ENCODE data around the gene MTMR11. TPM values are rescaled to one million over a fixed set of nuclear protein-coding genes. Genes with fewer than 3 reads are reported as not detected.

Gene MTMR11
- total and polyA plus RNA-seq, 10 of the 15 experiments (the other 5 are each of a cell fraction or from before 2014, with no cell fraction given): 0.35 to 1.1 (median 0.73) TPM

- Histone ChIP-seq H3K27ac (ENCODE audit: control insufficient read depth, insufficient read depth) (peak overlapping the region; percentile 92), H4K20me1 (ENCODE audit: control insufficient read depth, insufficient read depth) (no peaks in the 10 kb centered on the region), H3K36me3 (ENCODE audit: control insufficient read depth in 2 of 2, insufficient read depth in 2 of 2, low read length in 1 of 2) (peaks cover 7 to 11% of the 10 kb centered on the region in 2 experiments), H3K4me3 (peak overlapping the region; percentile 99), H3K27me3 (replicated peaks in 1 of 2; ENCODE audit: control insufficient read depth in 2 of 2, insufficient read depth in 2 of 2, low read length in 1 of 2) (no peaks in the 10 kb centered on the region), H3K4me2 (ENCODE audit: control insufficient read depth, insufficient read depth) (peak overlapping the region; percentile 86), H2AFZ (ENCODE audit: control insufficient read depth, low read depth, low read length) (peak overlapping the region; percentile 16), H3K9me3 (replicated peaks; ENCODE audit: control insufficient read depth, insufficient read depth, low read length) (no peaks in the 10 kb centered on the region), H3K79me2 (ENCODE audit: control insufficient read depth, insufficient read depth, low read length) (peaks cover 28% of the 10 kb centered on the region), H3K9ac (ENCODE audit: control insufficient read depth, insufficient read depth, low read length) (peak overlapping the region; percentile 93), H3K4me1 (ENCODE audit: control insufficient read depth, insufficient read depth, low read length) (peaks cover 10% of the 10 kb centered on the region)
- ChIA-PET SMC1A (ENCODE audit: uncharacterized antibody, unreplicated experiment) (interaction anchor here (1.7 to 2.6 kb wide), 2 partner anchors 10 to 41 kb away, joined by 10 to 14 read pairs; partner anchors contain the start of gene MTMR11), CTCF (interaction anchor here (1.0 to 2.2 kb wide), 4 partner anchors 9 to 259 kb away, joined by 3 to 11 read pairs (median 6); partner anchors contain the start of gene MTMR11), RAD21 (ENCODE audit: unreplicated experiment) (interaction anchor here (1.0 to 1.3 kb wide), 5 partner anchors 9 to 81 kb away, joined by 3 to 10 read pairs (median 3); a partner anchor contains a TSS), POLR2A (interaction anchor here (0.5 to 3.3 kb wide), 7 partner anchors 9 to 233 kb away, joined by 3 to 31 read pairs (median 5); partner anchors contain the start of genes MTMR11 and OTUD7B)
- 0% methylated on average over 1 of the region's 1 CpG for WGBS (ENCODE audit: insufficient coverage, insufficient replicate concordance, low lambda C conversion rate, missing lambda C conversion rate)
- FAIRE-seq (no peak), ATAC-seq (no peak), DNase-seq (ENCODE audit: low read depth, low spot score) (no peak)
- in situ Hi-C loops (cut with MboI) (no loop called here), intact Hi-C loops (cut with micrococcal nuclease; ENCODE audit: unreplicated experiment) (no loop called here)
- TF ChIP-seq SPI1 (IDR thresholded peaks at IDR 0.05; ENCODE audit: borderline replicate concordance, insufficient read depth, low read depth, low read length) (peak; percentile 43; the same call in 1 of the 2 replicates), HSF1 (IDR thresholded peaks at IDR 0.05; ENCODE audit: low read depth, low read length) (no peak)
- BruUV-seq (replicated peaks): no TSS peak
Observed at GRCh38 chr1:149928401-149928724, 8.3 kb downstream of the MTMR11 start.

Data from GM12878 (cell line).